NCI-H524 (cell line): ENCODE measurements around the gene FER.

Experiments
- DNase-seq, 2 experiments: peaks; one replicate each; lab custom pipeline; 2025; lab: John Stamatoyannopoulos, UW

The FER gene

DNA sequence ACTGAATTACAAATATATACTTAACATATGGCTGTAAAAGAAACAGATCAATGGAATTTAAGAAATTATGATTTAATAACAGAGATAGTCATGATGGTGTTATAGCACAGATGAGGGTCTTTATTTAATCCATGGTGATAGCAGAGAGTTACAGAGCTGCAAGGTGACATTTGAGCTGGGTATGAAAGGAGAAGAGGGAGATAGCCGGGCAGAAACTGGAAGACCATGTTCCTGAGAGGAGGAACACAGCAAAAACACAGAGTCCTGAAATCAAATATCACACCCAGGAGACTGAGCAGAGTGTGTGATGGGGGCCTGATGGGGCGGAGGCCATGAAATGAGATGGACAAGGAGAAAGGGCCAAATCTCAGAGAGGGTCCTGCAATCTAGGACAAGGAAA is 498.7 kb downstream of the FER start:
- no peak for DNase-seq
